KMS-11 (cell line): Measurements from ENCODE around the gene ATXN2.
"Not testable (repeated sequence)": the region's sequence is repeated elsewhere in the genome, so short reads cannot be mapped to it uniquely, and the experiment has no call there.

Experiments
- H2AFZ ChIP-seq: fragments of 200-600 bp; sonication (generic); 2 replicates; pipeline ENCODE4 v1.6.1; 2016; ENCODE audit warnings: antibody characterized with exemption, mixed run types, low read depth
- H3K27ac ChIP-seq: fragments of 200-600 bp; sonication (generic); 2 replicates; pipeline ENCODE4 v1.6.1; 2016; ENCODE audit warnings: mild to moderate bottlenecking, mixed run types
- H3K27me3 ChIP-seq: fragments of 200-600 bp; sonication (generic); 2 replicates; pipeline ENCODE4 v1.6.1; 2017; ENCODE audit warnings: mild to moderate bottlenecking, low read depth, mixed run types, moderate library complexity; ENCODE audit not compliant: insufficient read depth
- H3K36me3 ChIP-seq: fragments of 200-600 bp; sonication (generic); 2 replicates; pipeline ENCODE4 v1.6.1; 2017; ENCODE audit warnings: mild to moderate bottlenecking, mixed run types; ENCODE audit not compliant: insufficient read depth
- H3K4me1 ChIP-seq: fragments of 200-600 bp; sonication (generic); 2 replicates; pipeline ENCODE4 v1.6.1; 2016; ENCODE audit warnings: mild to moderate bottlenecking, low read depth, mixed run types; ENCODE audit not compliant: poor library complexity, severe bottlenecking
- H3K4me2 ChIP-seq: fragments of 200-600 bp; sonication (generic); 2 replicates; pipeline ENCODE4 v1.7.0; 2016; ENCODE audit warnings: mild to moderate bottlenecking, mixed run types
- H3K4me3 ChIP-seq: fragments of 200-600 bp; sonication (generic); IDR thresholded peaks from 2 replicates; pipeline ENCODE4 v1.6.1; 2017; ENCODE audit warnings: low read depth, low read length, mixed read lengths; ENCODE audit not compliant: insufficient read depth
- H3K79me2 ChIP-seq: fragments of 200-600 bp; sonication (generic); 2 replicates; pipeline ENCODE4 v1.6.1; 2016; ENCODE audit warnings: low read depth, mixed run types; ENCODE audit not compliant: insufficient read depth
- H3K9ac ChIP-seq: fragments of 200-600 bp; sonication (generic); 2 replicates; pipeline ENCODE4 v1.6.1; 2016; ENCODE audit warnings: mild to moderate bottlenecking, mixed run types
- H4K20me1 ChIP-seq: fragments of 200-600 bp; sonication (generic); 2 replicates; pipeline ENCODE4 v1.6.1; 2016; ENCODE audit warnings: mild to moderate bottlenecking, mixed run types; ENCODE audit not compliant: insufficient read depth
- TF ChIP-seq, protein P1 (sequence below): fragments of 200-600 bp; sonication (generic); conservative IDR thresholded peaks from 2 replicates; pipeline ENCODE4 v1.6.1; 2017; ENCODE audit warnings: low read depth, mild to moderate bottlenecking, antibody characterized with exemption, low read length, moderate library complexity, mixed read lengths

The ATXN2 gene

GRCh38 chr12:111521801-111522200 is 77.3 kb downstream of the ATXN2 start:
- no peaks in the 10 kb centered on the region for H3K36me3 ChIP-seq

DNA sequence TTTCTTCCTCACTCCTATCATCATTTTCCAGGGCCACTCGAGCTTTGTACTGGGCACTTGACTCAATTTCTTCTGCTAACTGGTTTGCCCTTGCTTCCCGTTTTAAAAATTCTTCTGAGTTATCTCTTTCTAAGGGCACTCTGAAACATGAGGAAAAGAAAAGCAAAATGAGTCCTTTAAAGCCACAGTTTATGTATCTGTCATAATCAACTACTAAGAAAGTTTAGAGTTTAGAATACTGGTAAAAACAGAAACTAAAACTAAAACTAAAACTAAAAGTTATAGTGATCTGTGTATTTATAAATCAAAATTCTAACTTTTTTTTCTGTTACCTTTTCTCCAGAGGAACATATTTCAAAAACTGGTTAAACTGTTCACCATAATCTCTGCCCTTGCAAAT is 79.2 kb downstream of the ATXN2 start:
- no peak overlapping the region for H3K4me3 ChIP-seq
- H2AFZ ChIP-seq, result no peak overlapping the region
- no peaks in the 10 kb centered on the region for H4K20me1 ChIP-seq
- TF ChIP-seq, protein P1, sequence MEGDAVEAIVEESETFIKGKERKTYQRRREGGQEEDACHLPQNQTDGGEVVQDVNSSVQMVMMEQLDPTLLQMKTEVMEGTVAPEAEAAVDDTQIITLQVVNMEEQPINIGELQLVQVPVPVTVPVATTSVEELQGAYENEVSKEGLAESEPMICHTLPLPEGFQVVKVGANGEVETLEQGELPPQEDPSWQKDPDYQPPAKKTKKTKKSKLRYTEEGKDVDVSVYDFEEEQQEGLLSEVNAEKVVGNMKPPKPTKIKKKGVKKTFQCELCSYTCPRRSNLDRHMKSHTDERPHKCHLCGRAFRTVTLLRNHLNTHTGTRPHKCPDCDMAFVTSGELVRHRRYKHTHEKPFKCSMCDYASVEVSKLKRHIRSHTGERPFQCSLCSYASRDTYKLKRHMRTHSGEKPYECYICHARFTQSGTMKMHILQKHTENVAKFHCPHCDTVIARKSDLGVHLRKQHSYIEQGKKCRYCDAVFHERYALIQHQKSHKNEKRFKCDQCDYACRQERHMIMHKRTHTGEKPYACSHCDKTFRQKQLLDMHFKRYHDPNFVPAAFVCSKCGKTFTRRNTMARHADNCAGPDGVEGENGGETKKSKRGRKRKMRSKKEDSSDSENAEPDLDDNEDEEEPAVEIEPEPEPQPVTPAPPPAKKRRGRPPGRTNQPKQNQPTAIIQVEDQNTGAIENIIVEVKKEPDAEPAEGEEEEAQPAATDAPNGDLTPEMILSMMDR, result no peak
- no peak overlapping the region for H3K27ac ChIP-seq
- H3K79me2 ChIP-seq, result no peaks in the 10 kb centered on the region
- H3K4me1 ChIP-seq, result no peaks in the 10 kb centered on the region
- no peaks in the 10 kb centered on the region for H3K27me3 ChIP-seq
- H3K4me2 ChIP-seq, result no peak overlapping the region
- no peaks in the 10 kb centered on the region for H3K36me3 ChIP-seq
- no peak overlapping the region for H3K9ac ChIP-seq

More at GRCh38 chr12:111521801-111522200, 77.3 kb downstream of the ATXN2 start:
- H3K4me3 ChIP-seq, result no peak overlapping the region
- H3K27ac ChIP-seq, result no peak overlapping the region
- H3K79me2 ChIP-seq, result no peaks in the 10 kb centered on the region
- H3K9ac ChIP-seq, result no peak overlapping the region
- TF ChIP-seq, protein P1, result no peak
- H3K27me3 ChIP-seq, result no peaks in the 10 kb centered on the region
- H3K4me2 ChIP-seq, result no peak overlapping the region
- H4K20me1 ChIP-seq, result no peaks in the 10 kb centered on the region
- H3K4me1 ChIP-seq, result no peaks in the 10 kb centered on the region
- H2AFZ ChIP-seq, result no peak overlapping the region

DNA sequence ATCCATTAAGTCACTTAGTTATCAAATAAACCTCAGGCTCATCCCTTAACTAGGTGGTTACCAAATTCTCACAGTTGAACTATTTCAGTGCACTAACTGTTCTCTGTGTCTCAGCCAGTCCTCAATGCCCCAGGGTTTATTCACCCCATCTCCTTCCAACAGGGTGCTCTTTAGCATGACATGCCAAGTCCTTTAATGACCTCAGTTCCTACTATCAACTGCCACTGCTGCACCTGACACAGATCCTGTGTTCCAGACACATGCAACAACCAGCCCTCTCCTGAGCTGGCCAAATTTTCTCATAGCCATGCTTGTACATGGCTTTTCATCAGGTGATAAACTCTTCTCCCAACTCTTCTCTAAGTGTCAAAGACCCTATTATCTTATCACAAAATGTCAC is 80.0 kb downstream of the ATXN2 start:
- H3K79me2 ChIP-seq, result no peaks in the 10 kb centered on the region
- no peaks in the 10 kb centered on the region for H3K4me1 ChIP-seq
- H3K36me3 ChIP-seq, result no peaks in the 10 kb centered on the region

DNA sequence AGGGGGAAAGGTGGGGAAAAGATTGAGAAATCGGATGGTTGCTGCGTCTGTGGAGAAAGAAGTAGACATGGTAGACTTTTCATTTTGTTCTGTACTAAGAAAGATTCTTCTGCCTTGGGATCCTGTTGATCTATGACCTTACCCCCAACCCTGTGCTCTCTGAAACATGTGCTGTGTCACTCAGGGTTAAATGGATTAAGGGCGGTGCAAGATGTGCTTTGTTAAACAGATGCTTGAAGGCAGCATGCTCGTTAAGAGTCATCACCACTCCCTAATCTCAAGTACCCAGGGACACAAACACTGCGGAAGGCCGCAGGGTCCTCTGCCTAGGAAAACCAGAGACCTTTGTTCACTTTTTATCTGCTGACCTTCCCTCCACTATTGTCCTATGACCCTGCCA is 91.4 kb downstream of the ATXN2 start:
- not testable (repeated sequence) for H3K4me1 ChIP-seq, H3K27ac ChIP-seq, H3K9ac ChIP-seq, H2AFZ ChIP-seq, H4K20me1 ChIP-seq, H3K27me3 ChIP-seq, H3K4me3 ChIP-seq, H3K4me2 ChIP-seq, H3K36me3 ChIP-seq, H3K79me2 ChIP-seq

More for the DNA sequence above, 80.0 kb downstream of the ATXN2 start:
- Histone ChIP-seq H3K4me3 (no peak overlapping the region), H4K20me1 (no peaks in the 10 kb centered on the region), H2AFZ (no peak overlapping the region), H3K9ac (no peak overlapping the region), H3K27ac (no peak overlapping the region), H3K27me3 (no peaks in the 10 kb centered on the region), H3K4me2 (no peak overlapping the region)
- TF ChIP-seq, protein P1, result no peak

GRCh38 chr12:111507258-111507657 is 91.9 kb downstream of the ATXN2 start:
- H3K79me2 ChIP-seq, H4K20me1 ChIP-seq, H3K27ac ChIP-seq, H3K4me2 ChIP-seq, H3K4me1 ChIP-seq, H3K4me3 ChIP-seq, H2AFZ ChIP-seq, H3K36me3 ChIP-seq, H3K27me3 ChIP-seq, H3K9ac ChIP-seq: not testable (repeated sequence)
